Heart right ventricle (tissue), 16 donors: ENCODE measurements around the gene TBC1D22A. TPM values are rescaled to one million over a fixed set of nuclear protein-coding genes. Genes with fewer than 3 reads are reported as not detected.
A peak's percentile ranks its signal among the peaks of the same experiment; 100 is the strongest.

Source experiments
- ATAC-seq, 8 donors: fragments of 200-7000 bp; cut with Tn5 transposase; one replicate each; pipeline ENCODE4 v1.9.1; 2020; ENCODE audit warnings: mild to moderate bottlenecking in 8 of 8, moderate library complexity in 8 of 8, moderate number of reproducible peaks in 1 of 8
- DNase-seq, 2 donors: peaks; one replicate each; pipeline ENCODE4 v3.0.0-alpha.2; 2020
- H3K27ac ChIP-seq, 10 donors: fragments of 200-600 bp; sonication (generic) in 2 of 10; one replicate each; pipeline versions ENCODE4 v1.5.0 to v1.8.0; 2020 to 2022; ENCODE audit warnings: mild to moderate bottlenecking in 3 of 10
- H3K27me3 ChIP-seq, 7 donors: fragments of 200-600 bp; one replicate each; pipeline ENCODE4 v1.8.0; 2021 to 2022; ENCODE audit warnings: mild to moderate bottlenecking in 2 of 7
- H3K36me3 ChIP-seq, 9 donors: fragments of 200-600 bp; sonication (generic) in 1 of 9; one replicate each; pipeline versions ENCODE4 v1.5.0 to v1.8.0; 2020 to 2022; ENCODE audit warnings: mild to moderate bottlenecking in 2 of 9
- H3K4me1 ChIP-seq, 9 donors: fragments of 200-600 bp; sonication (generic) in 1 of 9; one replicate each; pipeline versions ENCODE4 v1.5.0 to v1.8.0; 2020 to 2022; ENCODE audit warnings: mild to moderate bottlenecking in 4 of 9
- H3K4me3 ChIP-seq, 10 donors: fragments of 200-600 bp; sonication (generic) in 2 of 10; one replicate each; pipeline versions ENCODE4 v1.5.0 to v1.8.0; 2020 to 2022; ENCODE audit warnings: mild to moderate bottlenecking in 7 of 10, moderate library complexity in 2 of 10
- H3K9me3 ChIP-seq, 11 donors: fragments of 200-600 bp in 10 of 11; sonication (generic) in 2 of 11; one replicate each; pipeline versions ENCODE4 v1.5.0 to v1.8.0; 2013 to 2022; ENCODE audit warnings: mild to moderate bottlenecking in 2 of 11, control low read depth in 1 of 11, moderate library complexity in 1 of 11
- WGBS, 2 donors: extraction: QIAGEN DNeasy Blood & Tissue Kit; methylation state at CpG; one replicate each; pipeline ENCODE4 v1.1.7; 2013; ENCODE audit warnings: inconsistent platforms in 1 of 2; 5-methylcytosine and 5-hydroxymethylcytosine counted together
- intact Hi-C, 10 donors: fragments of 100-400 bp; cut with DNase I; formaldehyde crosslinking; loops; one replicate each; pipeline versions ENCODE4 v1.11.1 to v1.14.2; 2022
- polyA plus RNA-seq, 2 donors: library from polyadenylated mRNA; stranded (reverse); fragments of 200-250 nt; gene quantifications; one replicate each; pipeline ENCODE4 v1.2.3, GENCODE V29; 2013
- total RNA-seq, 10 donors: library from RNA; stranded (reverse); fragmentation: NEBNext Ultra II Directional in 3 of 10; extraction: Animal tissue kit (Norgen Biotek cat#: 25700) in 3 of 10; gene quantifications; one replicate each; pipeline versions ENCODE4 v1.2.1 to v1.2.4, GENCODE V29; 2021 to 2023
- TF ChIP-seq, protein P1 (sequence below), 9 donors: fragments of 200-600 bp; sonication (generic) in 2 of 9; IDR thresholded peaks; one replicate each; pipeline versions ENCODE4 v1.5.0 to v1.8.0; 2021 to 2022; ENCODE audit warnings: antibody characterized with exemption in 9 of 9, mild to moderate bottlenecking in 5 of 9, moderate library complexity in 1 of 9
- donor health status: Arrhythmogenic right ventricular cardiomyopathy.
- donor health status: ischemic (EF 13 %, LVEDD 7.1; RV severe dilation, severe dysfunction).
- donor health status: healthy with polysubstance abuse.
- donor health status: DM: no; HTN: yes; CAD: no.
- donor health status: DM: no; HTN: no; CAD: no.
- donor health status: ischemic (EF 25% LVEDD 6.9; RV normal size, moderate dysfunction).
- donor health status: ischemic (EF 25% LVEDD 5.7; RV mildly dilated, moderate dysfunction).
- donor health status: healthy.
- donor health status: DM: yes; HTN: yes; CAD: no.
- donor health status: Ischemic cardiomyopathy.
- donor health status: ischemic (EF 35%, LVEDD 5.7; RV mildly dilated, moderate dysfunction).
- donor health status: nonischemic (EF 11% LVEDD 7.7; RV severe dilation, severe dysfunction).
- donor health status: DM: yes; HTN: yes; CAD: no.
- donor health status: PGD.
- donor health status: ischemic (EF 29% LVEDD 5.4; RV normal size, mild dysfunction).
- donor health status: nonischemic (EF 23%, LVEDD 6.1; RV moderate dilation, normal function).

TBC1D22A gene
- total and polyA plus RNA-seq, 12 donors: 7.2 to 27.9 (median 17.9) TPM

DNA sequence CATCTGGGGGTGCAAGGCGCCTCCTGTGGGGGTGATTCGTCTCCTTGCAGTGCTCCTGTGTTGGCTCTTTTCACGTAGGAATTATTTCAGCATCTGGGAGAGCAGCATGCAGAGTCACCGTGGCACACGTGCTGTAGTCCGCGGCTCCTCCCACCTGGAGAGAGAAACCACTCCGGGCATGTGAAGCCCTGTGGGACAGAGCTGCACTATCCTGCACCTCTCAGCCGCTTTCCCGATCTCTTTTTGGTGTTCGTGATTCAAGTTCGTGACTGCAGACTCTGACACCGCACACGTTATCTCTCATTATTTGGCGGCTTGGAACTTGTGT lies 394.6 kb downstream of the TBC1D22A start:
- WGBS, 2 donors: 88 to 92% methylated on average over 15 of the region's 15 CpGs
- H3K9me3 ChIP-seq: peaks cover 0 to 8% (median 0%) of the 10 kb centered on the region in 11 donors

DNA sequence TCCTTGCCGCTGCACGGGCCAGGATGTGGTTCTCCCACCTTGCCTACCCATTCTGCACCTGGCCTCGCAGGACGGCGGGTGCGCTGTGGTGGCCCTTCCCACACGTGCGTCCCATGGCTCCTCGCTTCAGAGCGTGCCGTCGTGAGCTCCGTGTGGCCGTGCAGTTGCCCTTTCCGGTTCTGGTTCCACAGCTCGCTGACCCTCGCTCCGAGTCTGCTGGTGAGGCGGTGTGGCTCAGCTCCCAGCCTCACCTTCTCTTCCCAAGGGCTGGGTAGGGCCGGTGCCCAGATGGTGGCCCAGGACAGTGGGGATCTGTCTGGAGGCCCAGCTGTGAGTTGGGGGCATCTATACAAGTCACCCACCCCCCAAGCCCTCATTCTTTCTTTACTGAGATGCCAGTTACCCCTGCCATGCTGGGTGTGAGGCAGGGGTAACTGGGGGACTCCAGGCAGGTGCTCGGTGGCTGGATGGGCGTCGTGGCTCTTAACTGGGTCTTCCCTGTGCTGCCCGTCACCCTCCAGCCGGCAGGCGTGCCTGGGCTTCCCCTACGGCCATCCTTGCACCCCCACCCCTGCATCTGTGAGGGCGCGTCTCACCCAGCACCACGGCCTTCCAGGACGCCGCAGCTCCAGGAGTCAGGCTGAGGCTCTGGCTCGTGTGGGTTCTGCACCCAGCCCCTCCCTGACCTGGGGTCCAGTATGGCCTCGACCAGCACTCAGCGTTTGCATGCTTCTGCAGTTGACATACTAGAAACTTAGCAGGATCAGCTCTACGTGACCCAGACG lies 395.2 kb downstream of the TBC1D22A start:
- Histone ChIP-seq H3K27me3 (no peaks in the 10 kb centered on the region), H3K27ac (no peak overlapping the region), H3K9me3 (peaks cover 0 to 4% (median 0%) of the 10 kb centered on the region in 11 donors), H3K4me3 (no peak overlapping the region), H3K36me3 (peaks cover 0 to 11% (median 0%) of the 10 kb centered on the region in 9 donors), H3K4me1 (peaks cover 5 to 23% (median 16%) of the 10 kb centered on the region in 9 donors)
- 95 to 96% methylated on average over 37 of the region's 37 CpGs for WGBS, 2 donors
- TF ChIP-seq, protein P1, sequence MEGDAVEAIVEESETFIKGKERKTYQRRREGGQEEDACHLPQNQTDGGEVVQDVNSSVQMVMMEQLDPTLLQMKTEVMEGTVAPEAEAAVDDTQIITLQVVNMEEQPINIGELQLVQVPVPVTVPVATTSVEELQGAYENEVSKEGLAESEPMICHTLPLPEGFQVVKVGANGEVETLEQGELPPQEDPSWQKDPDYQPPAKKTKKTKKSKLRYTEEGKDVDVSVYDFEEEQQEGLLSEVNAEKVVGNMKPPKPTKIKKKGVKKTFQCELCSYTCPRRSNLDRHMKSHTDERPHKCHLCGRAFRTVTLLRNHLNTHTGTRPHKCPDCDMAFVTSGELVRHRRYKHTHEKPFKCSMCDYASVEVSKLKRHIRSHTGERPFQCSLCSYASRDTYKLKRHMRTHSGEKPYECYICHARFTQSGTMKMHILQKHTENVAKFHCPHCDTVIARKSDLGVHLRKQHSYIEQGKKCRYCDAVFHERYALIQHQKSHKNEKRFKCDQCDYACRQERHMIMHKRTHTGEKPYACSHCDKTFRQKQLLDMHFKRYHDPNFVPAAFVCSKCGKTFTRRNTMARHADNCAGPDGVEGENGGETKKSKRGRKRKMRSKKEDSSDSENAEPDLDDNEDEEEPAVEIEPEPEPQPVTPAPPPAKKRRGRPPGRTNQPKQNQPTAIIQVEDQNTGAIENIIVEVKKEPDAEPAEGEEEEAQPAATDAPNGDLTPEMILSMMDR (IDR thresholded peaks at IDR 0.05): no peak
- intact Hi-C loops: no loop called here
- DNase-seq (peak in 1 of 2 donors; percentile 10), ATAC-seq (no peak)

More for the DNA sequence above, 394.6 kb downstream of the TBC1D22A start:
- DNase-seq (peak in 1 of 2 donors; percentile 1), ATAC-seq (no peak)
- Histone ChIP-seq H3K4me3 (no peak overlapping the region), H3K27ac (no peak overlapping the region), H3K36me3 (peaks cover 0 to 11% (median 0%) of the 10 kb centered on the region in 9 donors), H3K27me3 (no peaks in the 10 kb centered on the region), H3K4me1 (peaks cover 5 to 23% (median 16%) of the 10 kb centered on the region in 9 donors)
- TF ChIP-seq, protein P1 (IDR thresholded peaks at IDR 0.05): no peak
- intact Hi-C loops: no loop called here

DNA sequence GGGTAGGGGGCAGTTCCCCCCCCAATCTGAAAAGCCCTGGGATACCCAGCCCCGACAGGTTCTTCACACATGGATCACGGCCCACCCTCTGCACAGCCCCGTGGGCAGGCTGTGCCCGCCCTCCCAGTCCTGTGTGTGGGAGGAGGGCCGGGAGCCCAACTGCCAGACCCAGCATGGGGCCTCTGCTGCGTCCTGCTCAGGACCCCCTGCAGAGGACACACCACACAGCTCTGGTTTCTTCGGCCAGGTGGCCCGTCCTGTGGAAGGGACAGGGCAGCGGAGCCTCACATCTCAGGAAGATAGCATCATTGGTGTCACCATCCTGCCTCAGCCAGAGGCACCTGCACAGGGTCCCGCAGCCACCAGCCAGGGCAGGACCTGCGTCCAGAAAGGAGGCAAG lies 396.0 kb downstream of the TBC1D22A start:
- H3K27ac ChIP-seq: no peak overlapping the region
- H3K36me3 ChIP-seq: peaks cover 0 to 11% (median 0%) of the 10 kb centered on the region in 9 donors
- intact Hi-C loops: no loop called here
- H3K27me3 ChIP-seq: no peaks in the 10 kb centered on the region
- TF ChIP-seq, protein P1 (IDR thresholded peaks at IDR 0.05): no peak
- no peaks in the 10 kb centered on the region for H3K9me3 ChIP-seq
- WGBS, 2 donors: 88 to 97% methylated on average over 11 of the region's 11 CpGs
- peaks cover 5 to 25% (median 17%) of the 10 kb centered on the region in 9 donors for H3K4me1 ChIP-seq
- DNase-seq (peak in 1 of 2 donors; percentile 10), ATAC-seq (no peak)
- H3K4me3 ChIP-seq: no peak overlapping the region

DNA sequence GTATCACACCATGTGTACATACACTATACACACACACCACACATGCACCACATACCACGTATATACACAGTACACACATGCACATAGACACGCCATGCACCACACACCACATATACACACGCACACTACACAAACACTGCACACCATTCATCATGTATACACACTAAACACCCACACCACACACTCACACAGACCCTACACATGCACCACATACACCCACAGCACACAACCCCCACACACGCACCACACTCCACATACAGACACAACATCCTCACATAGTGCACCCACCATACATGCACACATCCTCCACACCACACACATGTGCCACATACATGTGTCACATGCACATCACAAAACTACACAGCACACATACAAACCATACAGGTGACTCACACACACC lies 397.1 kb downstream of the TBC1D22A start:
- DNase-seq (no peak), ATAC-seq (no peak)
- Histone ChIP-seq H3K4me1 (peaks cover 0 to 25% (median 16%) of the 10 kb centered on the region in 9 donors), H3K9me3 (no peaks in the 10 kb centered on the region), H3K4me3 (no peak overlapping the region), H3K27ac (no peak overlapping the region), H3K27me3 (no peaks in the 10 kb centered on the region), H3K36me3 (peaks cover 0 to 15% (median 0%) of the 10 kb centered on the region in 9 donors)
- intact Hi-C loops: no loop called here
- TF ChIP-seq, protein P1 (IDR thresholded peaks at IDR 0.05): no peak
- WGBS, 2 donors: 97% methylated on average over 4 of the region's 4 CpGs
